NCI-H1930 (cell line): ENCODE results near the gene CDH23.

Experiments used
- DNase-seq, 2 experiments: peaks; one replicate each; lab custom pipeline; 2025; lab: John Stamatoyannopoulos, UW

Gene CDH23

DNA sequence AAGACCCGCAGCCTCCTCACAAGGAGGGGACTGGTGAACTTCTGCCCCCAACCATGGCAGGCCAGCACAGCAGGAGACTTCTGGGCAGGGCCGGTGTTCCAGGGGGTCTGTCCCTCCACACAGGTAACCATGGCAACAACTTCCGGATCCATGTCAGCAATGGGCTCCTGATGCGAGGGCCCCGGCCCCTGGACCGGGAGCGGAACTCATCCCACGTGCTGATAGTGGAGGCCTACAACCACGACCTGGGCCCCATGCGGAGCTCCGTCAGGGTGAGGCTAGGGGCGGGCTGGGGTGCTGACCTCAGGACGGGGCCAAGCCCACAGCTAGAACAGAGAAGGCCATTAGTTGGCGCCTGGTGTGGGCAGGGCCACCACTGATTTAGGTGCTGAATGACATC lies 328.5 kb downstream of the CDH23 start:
- DNase-seq, result no peak

- no peak for DNase-seq
These were observed 329.4 kb downstream of the CDH23 start for GRCh38 chr10:71725998-71726579.

DNA sequence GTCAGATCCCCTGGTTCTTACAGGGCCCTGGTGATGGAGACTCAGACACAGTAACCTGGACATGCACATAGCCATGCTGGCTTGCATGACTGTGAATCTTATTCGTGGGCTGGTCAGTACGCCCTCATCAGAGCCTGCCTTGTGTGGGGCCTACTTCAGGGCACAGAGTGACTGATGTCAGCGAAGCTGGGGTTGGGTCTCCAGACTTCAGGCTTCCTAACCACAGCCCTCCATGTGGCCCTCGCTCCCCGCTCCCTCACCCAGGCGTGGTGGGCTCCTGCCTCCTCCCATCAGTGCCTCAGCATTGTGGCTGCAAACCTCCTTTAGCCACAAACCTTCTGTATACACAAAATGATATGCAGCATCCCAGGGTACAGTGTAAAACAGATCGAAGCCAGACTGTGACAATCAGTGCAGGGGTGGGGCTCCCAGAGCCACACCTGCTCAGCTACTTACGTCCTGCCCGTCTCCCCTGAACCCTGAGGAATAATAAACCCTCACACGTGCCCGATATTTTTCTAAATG lies 329.9 kb downstream of the CDH23 start:
- no peak for DNase-seq

- DNase-seq, result no peak
These were observed 330.5 kb downstream of the CDH23 start for GRCh38 chr10:71727105-71727737.

DNA sequence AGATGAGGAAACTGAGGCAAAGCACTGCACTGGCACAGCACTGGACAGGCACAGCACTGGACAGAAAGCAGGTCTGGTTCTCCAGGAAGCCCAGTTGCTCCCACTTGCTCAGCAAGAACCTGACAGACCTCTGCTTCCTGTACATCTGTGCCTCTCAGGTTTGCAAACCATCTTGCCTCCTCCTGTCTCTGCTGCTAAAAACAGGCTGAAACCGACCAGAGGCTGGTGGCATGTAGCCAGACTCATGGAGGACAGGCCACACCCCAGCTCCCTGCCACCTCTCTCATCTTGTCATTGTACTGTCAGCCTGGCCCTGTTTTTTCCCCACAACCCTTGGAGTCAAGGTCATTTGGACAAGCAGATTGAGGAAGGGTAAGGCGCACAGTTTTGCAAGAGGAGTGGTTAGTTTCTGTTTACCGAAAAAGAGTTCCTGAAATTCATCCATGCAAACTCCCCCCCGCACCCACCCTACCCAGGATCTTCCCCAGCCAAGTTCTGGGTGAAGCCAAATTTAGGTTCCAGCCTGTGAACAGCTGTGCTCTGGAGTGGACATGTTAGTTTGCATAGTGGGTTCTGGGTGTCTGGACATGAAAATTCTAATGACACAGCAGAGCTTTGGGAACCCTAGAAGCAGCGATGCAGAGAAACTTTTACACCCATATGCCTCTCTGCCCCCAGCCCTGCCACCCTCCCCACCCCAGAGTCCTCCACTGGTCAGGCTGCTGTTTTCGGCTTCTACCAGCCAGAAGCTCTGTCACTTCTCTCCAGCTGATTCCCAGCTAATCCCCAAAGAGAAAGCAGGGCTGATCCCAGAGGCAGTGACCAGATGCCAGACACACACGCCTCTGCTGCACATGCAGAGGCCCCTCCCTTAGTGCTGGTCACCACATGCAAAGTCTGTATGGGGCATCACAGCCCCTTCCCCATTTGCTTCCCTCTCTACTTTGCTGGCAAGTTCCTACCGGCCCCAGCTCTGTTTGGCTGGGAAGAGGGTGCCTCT lies 331.3 kb downstream of the CDH23 start:
- DNase-seq, result no peak

- DNase-seq, result no peak
These were observed 332.5 kb downstream of the CDH23 start for GRCh38 chr10:71729161-71729636.

DNA sequence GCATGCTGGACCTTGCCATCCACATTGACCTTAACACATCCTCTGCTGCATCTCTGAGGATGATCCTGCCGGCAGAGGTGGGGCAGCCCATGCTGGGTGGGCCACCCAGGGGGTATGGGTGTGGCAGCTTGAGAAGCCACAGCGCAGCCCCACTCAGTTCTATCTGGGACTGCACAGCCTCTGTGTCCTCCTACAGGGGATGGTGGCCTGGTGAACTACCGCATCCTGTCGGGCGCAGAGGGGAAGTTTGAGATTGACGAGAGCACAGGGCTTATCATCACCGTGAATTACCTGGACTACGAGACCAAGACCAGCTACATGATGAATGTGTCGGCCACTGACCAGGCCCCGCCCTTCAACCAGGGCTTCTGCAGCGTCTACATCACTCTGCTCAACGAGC lies 335.1 kb downstream of the CDH23 start:
- DNase-seq, result no peak

GRCh38 chr10:71734797-71735196 lies 338.1 kb downstream of the CDH23 start:
- no peak for DNase-seq

GRCh38 chr10:71735709-71736569 lies 339.2 kb downstream of the CDH23 start:
- no peak for DNase-seq

- no peak for DNase-seq
These were observed 339.8 kb downstream of the CDH23 start for GRCh38 chr10:71736570-71736952.

DNA sequence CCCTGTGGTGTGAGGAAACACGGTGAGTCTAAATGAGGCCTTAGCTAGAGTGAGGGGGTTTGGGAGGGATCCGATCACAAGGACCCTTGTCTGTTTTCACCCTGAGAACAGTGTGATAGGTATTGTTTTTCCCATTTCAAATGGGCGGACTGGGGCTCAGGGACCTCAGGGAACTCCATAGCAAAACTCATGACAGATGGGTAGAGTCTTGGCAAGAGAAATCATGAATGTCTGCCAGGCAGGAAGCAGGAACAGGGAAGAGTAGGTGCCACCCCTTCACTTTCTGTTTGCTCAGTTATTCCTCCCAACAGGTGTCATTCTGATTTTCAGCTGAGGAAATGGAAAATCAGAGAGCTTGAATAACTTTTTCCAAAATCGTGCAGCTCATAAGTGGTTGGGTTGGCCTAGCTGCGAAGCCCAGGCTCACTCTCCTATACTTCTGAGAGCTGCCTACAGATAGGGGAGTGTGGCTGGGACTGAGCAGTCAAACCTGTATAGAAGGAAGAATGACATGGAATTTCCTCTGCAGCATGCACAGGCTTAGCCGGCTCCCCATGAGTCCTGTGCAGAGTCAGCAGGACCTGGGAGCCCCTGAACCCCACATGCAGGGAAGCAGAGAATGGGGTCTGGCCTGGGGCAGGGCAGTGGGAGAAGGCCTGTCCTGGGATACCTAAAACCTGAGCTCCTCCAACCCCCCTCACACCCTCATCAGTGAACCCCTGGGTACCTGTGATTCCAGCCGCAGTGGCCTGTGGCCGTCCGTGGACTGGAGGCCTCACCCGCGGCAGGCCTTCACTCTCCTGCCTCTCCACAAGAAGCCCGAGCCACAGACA lies 340.5 kb downstream of the CDH23 start:
- no peak for DNase-seq

GRCh38 chr10:71737834-71738197 lies 341.1 kb downstream of the CDH23 start:
- DNase-seq, result no peak

GRCh38 chr10:71739358-71739900 lies 342.7 kb downstream of the CDH23 start:
- no peak for DNase-seq

GRCh38 chr10:71740069-71740653 lies 343.4 kb downstream of the CDH23 start:
- DNase-seq, result no peak

GRCh38 chr10:71741029-71741428 lies 344.3 kb downstream of the CDH23 start:
- DNase-seq, result no peak

GRCh38 chr10:71741671-71742070 lies 345.0 kb downstream of the CDH23 start:
- DNase-seq, result no peak

DNA sequence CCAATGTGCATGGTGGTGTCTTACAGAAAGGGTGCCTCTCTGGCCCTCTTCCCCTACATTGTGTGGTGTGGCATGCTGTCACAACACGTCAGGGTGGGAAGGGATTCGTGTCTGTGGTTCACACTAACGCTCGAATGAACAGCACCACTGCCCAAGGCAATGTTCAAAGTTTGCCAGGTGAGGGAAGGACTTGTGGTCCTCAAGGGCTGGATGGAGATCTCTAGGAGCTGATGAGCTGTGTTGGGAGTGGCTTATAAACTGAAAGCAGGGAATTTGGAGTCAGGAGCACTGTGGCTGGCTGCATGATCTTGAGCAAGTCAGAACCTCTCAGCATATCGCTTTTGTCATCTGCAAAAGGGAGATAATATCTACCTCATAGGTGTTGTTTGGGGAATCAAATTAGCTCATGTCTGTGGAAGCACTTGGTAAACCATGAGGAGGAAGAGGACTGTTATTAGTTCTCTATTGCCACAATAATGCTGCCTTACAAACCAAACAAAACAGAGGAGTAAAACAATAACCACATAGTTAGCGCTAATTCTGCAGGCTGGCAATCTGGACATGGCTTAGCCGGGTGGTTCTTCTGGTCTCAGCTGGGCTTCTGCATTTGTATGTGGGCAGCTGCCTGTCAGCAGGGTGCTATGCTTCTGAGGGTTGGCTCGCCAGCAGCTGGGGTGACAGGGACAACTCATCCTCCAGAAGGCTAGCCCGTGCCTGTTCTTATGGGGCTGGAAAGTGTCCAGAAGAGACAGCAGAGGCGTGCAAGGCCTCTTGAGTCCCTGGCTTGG lies 345.8 kb downstream of the CDH23 start:
- DNase-seq, result no peak

GRCh38 chr10:71743089-71743838 lies 346.5 kb downstream of the CDH23 start:
- no peak for DNase-seq
